Thyroid gland (tissue), 4 donors: ENCODE results near the gene MED13. TPM values are rescaled to one million over a fixed set of nuclear protein-coding genes. Genes with fewer than 3 reads are reported as not detected.

Experiments used
- DNase-seq, 2 donors: peaks; one replicate each; pipeline ENCODE4 v3.0.0-alpha.2; 2019
- H3K27ac ChIP-seq, 3 donors: fragments of 200-600 bp; sonication (generic); 1 replicate in 2 of 3; 2 replicates in 1 of 3; pipeline ENCODE4 v1.5.1; 2016 to 2019; ENCODE audit warnings: mild to moderate bottlenecking in 1 of 3, moderate library complexity in 1 of 3
- H3K27me3 ChIP-seq: fragments of 200-600 bp; sonication (generic); one replicate; pipeline ENCODE4 v1.5.1; 2019
- H3K36me3 ChIP-seq, 2 donors: fragments of 200-600 bp; sonication (generic); one replicate each; pipeline ENCODE4 v1.5.1; 2016 to 2019
- H3K4me1 ChIP-seq, 2 donors: fragments of 200-600 bp; sonication (generic); one replicate each; pipeline ENCODE4 v1.5.1; 2017 to 2019
- H3K4me3 ChIP-seq, 3 donors: fragments of 200-600 bp; sonication (generic); replicated peaks in 1 of 3; 1 replicate in 2 of 3; 2 replicates in 1 of 3; pipeline ENCODE4 v1.5.1; 2016; ENCODE audit warnings: mild to moderate bottlenecking in 1 of 3
- H3K9me3 ChIP-seq: fragments of 200-600 bp; sonication (generic); one replicate; pipeline ENCODE4 v1.5.1; 2017
- CTCF ChIP-seq, 6 experiments: fragments of 200-600 bp in 3 of 6; fragments of 450-650 bp in 3 of 6; sonication (generic) in 3 of 6; IDR thresholded peaks; one replicate each; pipeline ENCODE4 v1.5.1; 2016 to 2019; ENCODE audit warnings: antibody characterized with exemption in 6 of 6, mild to moderate bottlenecking in 2 of 6, inconsistent platforms in 1 of 6, moderate library complexity in 1 of 6
- POLR2A ChIP-seq, 2 donors: fragments of 450-650 bp; IDR thresholded peaks; one replicate each; pipeline ENCODE4 v1.6.1; 2017; ENCODE audit warnings: antibody characterized with exemption in 2 of 2, mild to moderate bottlenecking in 2 of 2, moderate library complexity in 1 of 2
- WGBS, 2 donors: methylation state at CpG; one replicate each; pipeline ENCODE4 v1.1.5; 2017; 5-methylcytosine and 5-hydroxymethylcytosine counted together
- intact Hi-C: fragments of 100-400 bp; cut with DNase I; formaldehyde crosslinking; loops from one replicate; pipeline ENCODE4 v1.15.1; 2023
- total RNA-seq, 4 donors: library from RNA; depleted of rRNA; stranded (reverse); fragments of >200 nt; gene quantifications; one replicate each; pipeline ENCODE4 v1.2.3, GENCODE V29; 2016

Gene MED13
- total RNA-seq, 4 donors from 2014 or later, result 58.9 to 156 (median 83.3) TPM

DNA sequence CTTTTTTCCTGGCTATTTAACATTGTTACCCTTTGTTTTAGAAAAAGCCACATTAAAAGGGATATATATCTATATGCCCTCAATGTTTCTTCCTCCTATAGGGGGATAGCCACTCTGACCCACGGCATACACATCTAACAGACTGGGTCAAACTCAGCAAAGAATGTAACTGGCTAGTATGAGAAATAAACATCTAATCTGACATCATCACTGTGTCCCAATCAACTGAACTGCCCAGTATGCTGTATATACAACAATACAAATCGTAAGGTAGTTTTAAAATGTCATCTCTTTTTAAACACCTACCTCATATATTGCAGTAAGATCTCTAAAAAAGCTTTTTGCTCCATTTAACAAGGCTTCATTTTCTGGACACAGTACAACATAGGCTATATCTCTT is 97.3 kb downstream of the MED13 start:
- Histone ChIP-seq H3K27ac (no peak overlapping the region), H3K27me3 (no peaks in the 10 kb centered on the region), H3K4me3 (no peak overlapping the region), H3K4me1 (no peaks in the 10 kb centered on the region), H3K9me3 (no peaks in the 10 kb centered on the region), H3K36me3 (peaks cover 36 to 47% of the 10 kb centered on the region in 2 donors)
- TF ChIP-seq POLR2A (IDR thresholded peaks at IDR 0.05) (no peak), CTCF (IDR thresholded peaks at IDR 0.05) (no peak)
- 94 to 97% methylated on average over 2 of the region's 2 CpGs for WGBS, 2 donors
- intact Hi-C loops, result no loop called here
- no peak for DNase-seq

GRCh38 chr17:61966191-61966590 is 98.9 kb downstream of the MED13 start:
- intact Hi-C loops, result no loop called here
- H3K27ac ChIP-seq, result no peak overlapping the region
- peaks cover 40 to 46% of the 10 kb centered on the region in 2 donors for H3K36me3 ChIP-seq
- H3K4me1 ChIP-seq, result no peaks in the 10 kb centered on the region
- no peaks in the 10 kb centered on the region for H3K27me3 ChIP-seq
- H3K4me3 ChIP-seq, result no peak overlapping the region
- 0% methylated on average over 1 of the region's 1 CpG for WGBS, 2 donors
- TF ChIP-seq POLR2A (IDR thresholded peaks at IDR 0.05) (no peak), CTCF (IDR thresholded peaks at IDR 0.05) (no peak)
- no peak for DNase-seq
- no peaks in the 10 kb centered on the region for H3K9me3 ChIP-seq

GRCh38 chr17:61955619-61956018 is 109.5 kb downstream of the MED13 start:
- H3K4me1 ChIP-seq, result no peaks in the 10 kb centered on the region
- peaks cover 45 to 63% of the 10 kb centered on the region in 2 donors for H3K36me3 ChIP-seq
- 83 to 91% methylated on average over 4 of the region's 4 CpGs for WGBS, 2 donors
- H3K4me3 ChIP-seq, result no peak overlapping the region
- H3K27ac ChIP-seq, result no peak overlapping the region
- DNase-seq, result no peak
- H3K27me3 ChIP-seq, result no peaks in the 10 kb centered on the region
- intact Hi-C loops, result no loop called here
- no peak for TF ChIP-seq POLR2A (IDR thresholded peaks at IDR 0.05)
- TF ChIP-seq CTCF (IDR thresholded peaks at IDR 0.05), result no peak
- no peaks in the 10 kb centered on the region for H3K9me3 ChIP-seq

- Histone ChIP-seq H3K27me3 (no peaks in the 10 kb centered on the region), H3K27ac (no peak overlapping the region), H3K36me3 (peaks cover 47 to 64% of the 10 kb centered on the region in 2 donors), H3K9me3 (no peaks in the 10 kb centered on the region), H3K4me3 (no peak overlapping the region), H3K4me1 (no peaks in the 10 kb centered on the region)
- intact Hi-C loops, result no loop called here
- no peak for DNase-seq
- WGBS, 2 donors, result 90 to 91% methylated on average over 3 of the region's 3 CpGs
- no peak for TF ChIP-seq CTCF (IDR thresholded peaks at IDR 0.05)
- TF ChIP-seq POLR2A (IDR thresholded peaks at IDR 0.05), result no peak
These were observed 117.6 kb downstream of the MED13 start for GRCh38 chr17:61947367-61948078.

GRCh38 chr17:61946359-61946758 is 118.7 kb downstream of the MED13 start:
- H3K4me1 ChIP-seq, result no peaks in the 10 kb centered on the region
- no peak overlapping the region for H3K27ac ChIP-seq
- DNase-seq, result no peak
- 80 to 86% methylated on average over 2 of the region's 2 CpGs for WGBS, 2 donors
- H3K9me3 ChIP-seq, result no peaks in the 10 kb centered on the region
- no peak overlapping the region for H3K4me3 ChIP-seq
- intact Hi-C loops, result no loop called here
- TF ChIP-seq CTCF (IDR thresholded peaks at IDR 0.05), result no peak
- TF ChIP-seq POLR2A (IDR thresholded peaks at IDR 0.05), result no peak
- H3K27me3 ChIP-seq, result no peaks in the 10 kb centered on the region
- peaks cover 37 to 52% of the 10 kb centered on the region in 2 donors for H3K36me3 ChIP-seq
